ENCODE data around the gene ATP5F1E. TPM values are rescaled to one million over a fixed set of nuclear protein-coding genes. Genes with fewer than 3 reads are reported as not detected.
"Not testable (repeated sequence)": the region's sequence is repeated elsewhere in the genome, so short reads cannot be mapped to it uniquely, and the experiment has no call there.

ATP5F1E gene
- total RNA-seq, 1 experiment from 2014 or later: 181 TPM

- Histone ChIP-seq H3K9me3 (no peaks in the 10 kb centered on the region), H3K4me3 (ENCODE audit: low read depth, low read length) (no peak overlapping the region), H3K27me3 (replicated peaks; ENCODE audit: control insufficient read depth, insufficient read depth, low read length) (no peaks in the 10 kb centered on the region), H3K36me3 (ENCODE audit: control insufficient read depth, insufficient read depth, low read length) (no peaks in the 10 kb centered on the region), H3K4me1 (peaks cover 57% of the 10 kb centered on the region)
- ChIA-PET POLR2A (no interaction called here), CTCF (interaction anchor here (0.9 to 1.1 kb wide), 2 partner anchors 44 to 173 kb away, joined by 3 to 7 read pairs; no protein-coding TSS in a partner anchor)
- H3K27me3 Mint-ChIP-seq (ENCODE audit: insufficient read depth, unreplicated experiment): no peaks in the 10 kb centered on the region
- peak overlapping the region; percentile 70 for H3K4me3 Mint-ChIP-seq (ENCODE audit: unreplicated experiment)
- no peak for TF ChIP-seq CTCF (IDR thresholded peaks at IDR 0.05; ENCODE audit: insufficient read depth in 1 of 2, low read depth in 1 of 2, low read length in 1 of 2, severe bottlenecking in 1 of 2, unreplicated experiment in 1 of 2)
- DNase-seq: no peak
- peaks cover 22% of the 10 kb centered on the region for H3K36me3 Mint-ChIP-seq (ENCODE audit: insufficient read depth, unreplicated experiment)
- TSS peak; percentile 34 for BruUV-seq (replicated peaks)
- no peak overlapping the region for H3K27ac Mint-ChIP-seq (ENCODE audit: unreplicated experiment)
- intact Hi-C loops (cut with micrococcal nuclease; ENCODE audit: unreplicated experiment): loop anchor here (2.0 kb wide), 1 partner anchor 63 kb away; the partner anchor contains the start of gene NELFCD
- H3K9me3 Mint-ChIP-seq (ENCODE audit: unreplicated experiment): no peaks in the 10 kb centered on the region
- H3K4me1 Mint-ChIP-seq (ENCODE audit: low read depth, unreplicated experiment): peaks cover 42% of the 10 kb centered on the region
These were observed 11.6 kb upstream of the ATP5F1E start for GRCh38 chr20:59043698-59044097.

GRCh38 chr20:59042796-59043631 is 10.9 kb upstream of the ATP5F1E start:
- H3K36me3 ChIP-seq (ENCODE audit: control insufficient read depth, insufficient read depth, low read length): peaks cover under 1% of the 10 kb centered on the region; the same call in 1 of the 2 replicates
- H3K4me3 Mint-ChIP-seq (ENCODE audit: unreplicated experiment): peak overlapping the region; percentile 70
- TF ChIP-seq CTCF (IDR thresholded peaks at IDR 0.05; ENCODE audit: insufficient read depth in 1 of 2, low read depth in 1 of 2, low read length in 1 of 2, severe bottlenecking in 1 of 2, unreplicated experiment in 1 of 2): no peak
- peaks cover 36% of the 10 kb centered on the region for H3K4me1 Mint-ChIP-seq (ENCODE audit: low read depth, unreplicated experiment)
- H3K9me3 Mint-ChIP-seq (ENCODE audit: unreplicated experiment): no peaks in the 10 kb centered on the region
- POLR2A ChIA-PET: interaction anchor here (1.0 to 3.2 kb wide), 2 partner anchors 11 to 62 kb away, joined by 3 to 56 read pairs; partner anchors contain the start of genes ATP5F1E and NELFCD
- no peaks in the 10 kb centered on the region for H3K27me3 ChIP-seq (replicated peaks; ENCODE audit: control insufficient read depth, insufficient read depth, low read length)
- intact Hi-C loops (cut with micrococcal nuclease; ENCODE audit: unreplicated experiment): loop anchor here (1.0 to 2.0 kb wide), 3 partner anchors 11 to 62 kb away; partner anchors contain the start of genes ATP5F1E and NELFCD
- H3K36me3 Mint-ChIP-seq (ENCODE audit: insufficient read depth, unreplicated experiment): peaks cover 29% of the 10 kb centered on the region
- peak overlapping the region; percentile 89 for H3K4me3 ChIP-seq (ENCODE audit: low read depth, low read length)
- no peaks in the 10 kb centered on the region for H3K9me3 ChIP-seq
- BruUV-seq (replicated peaks): no TSS peak
- CTCF ChIA-PET: interaction anchor here (0.6 to 1.9 kb wide), 4 partner anchors 11 to 173 kb away, joined by 3 to 7 read pairs (median 6); partner anchors contain the start of gene ATP5F1E
- H3K4me1 ChIP-seq: peaks cover 50% of the 10 kb centered on the region
- no peaks in the 10 kb centered on the region for H3K27me3 Mint-ChIP-seq (ENCODE audit: insufficient read depth, unreplicated experiment)
- DNase-seq: peak; percentile 97 to 100
- H3K27ac Mint-ChIP-seq (ENCODE audit: unreplicated experiment): peak overlapping the region; percentile 80

- Mint-ChIP-seq H3K9me3 (ENCODE audit: unreplicated experiment) (no peaks in the 10 kb centered on the region), H3K27me3 (ENCODE audit: insufficient read depth, unreplicated experiment) (no peaks in the 10 kb centered on the region), H3K4me3 (ENCODE audit: unreplicated experiment) (peak within 1 kb of the TSS; percentile 70), H3K36me3 (ENCODE audit: insufficient read depth, unreplicated experiment) (peaks cover 36% of the 10 kb centered on the region), H3K4me1 (ENCODE audit: low read depth, unreplicated experiment) (peaks cover 30% of the 10 kb centered on the region), H3K27ac (ENCODE audit: unreplicated experiment) (peak within 1 kb of the TSS; percentile 80)
- TF ChIP-seq CTCF (IDR thresholded peaks at IDR 0.05; ENCODE audit: insufficient read depth in 1 of 2, low read depth in 1 of 2, low read length in 1 of 2, severe bottlenecking in 1 of 2, unreplicated experiment in 1 of 2): peak in 1 of 2 experiments; percentile 15
- H3K9me3 ChIP-seq: no peaks in the 10 kb centered on the region
- peak; percentile 81 to 83 for DNase-seq
- ChIA-PET CTCF (interaction anchor here (0.5 to 1.9 kb wide), 3 partner anchors 10 to 484 kb away, joined by 3 to 7 read pairs (median 3); partner anchors contain the start of gene ATP5F1E), POLR2A (interaction anchor here (0.6 to 3.2 kb wide), 3 partner anchors 10 to 470 kb away, joined by 3 to 56 read pairs (median 4); partner anchors contain the start of genes ATP5F1E and NELFCD)
- H3K4me1 ChIP-seq: peaks cover 43% of the 10 kb centered on the region
- BruUV-seq (replicated peaks): no TSS peak
- H3K36me3 ChIP-seq (ENCODE audit: control insufficient read depth, insufficient read depth, low read length): peaks cover 6% of the 10 kb centered on the region
- H3K4me3 ChIP-seq (ENCODE audit: low read depth, low read length): peak within 1 kb of the TSS; percentile 89
- intact Hi-C loops (cut with micrococcal nuclease; ENCODE audit: unreplicated experiment): loop anchor here (1.0 to 2.0 kb wide), 3 partner anchors 10 to 61 kb away; partner anchors contain the start of genes ATP5F1E and NELFCD
- no peaks in the 10 kb centered on the region for H3K27me3 ChIP-seq (replicated peaks; ENCODE audit: control insufficient read depth, insufficient read depth, low read length)
These were observed 10.1 kb upstream of the ATP5F1E start, which contains the start of gene PRELID3B for GRCh38 chr20:59042151-59042795. Gene PRELID3B (minus strand): TSS chr20:59042786. CDS start chr20:59042730, 56 bp downstream.

- H3K9me3 Mint-ChIP-seq (ENCODE audit: unreplicated experiment); H3K9me3 ChIP-seq; intact Hi-C loops (cut with micrococcal nuclease; ENCODE audit: unreplicated experiment); H3K27me3 Mint-ChIP-seq (ENCODE audit: insufficient read depth, unreplicated experiment); H3K27me3 ChIP-seq (replicated peaks; ENCODE audit: control insufficient read depth, insufficient read depth, low read length); H3K36me3 ChIP-seq (ENCODE audit: control insufficient read depth, insufficient read depth, low read length); DNase-seq: not testable (repeated sequence)
- POLR2A ChIA-PET: interaction anchor here (3.2 kb wide), 1 partner anchor 10 kb away, joined by 56 read pairs; the partner anchor contains the start of gene ATP5F1E
- peaks cover 44% of the 10 kb centered on the region for H3K36me3 Mint-ChIP-seq (ENCODE audit: insufficient read depth, unreplicated experiment)
- H3K4me1 ChIP-seq: peaks cover 35% of the 10 kb centered on the region
- peaks cover 22% of the 10 kb centered on the region for H3K4me1 Mint-ChIP-seq (ENCODE audit: low read depth, unreplicated experiment)
- BruUV-seq (replicated peaks): TSS peak; percentile 24
- H3K4me3 Mint-ChIP-seq (ENCODE audit: unreplicated experiment): peak overlapping the region; percentile 70
- CTCF ChIA-PET: interaction anchor here (0.5 to 1.9 kb wide), 3 partner anchors 9 to 485 kb away, joined by 3 to 7 read pairs (median 3); partner anchors contain the start of gene ATP5F1E
- peak overlapping the region; percentile 20 for H3K27ac Mint-ChIP-seq (ENCODE audit: unreplicated experiment)
- H3K4me3 ChIP-seq (ENCODE audit: low read depth, low read length): peak overlapping the region; percentile 89
These were observed 9.4 kb upstream of the ATP5F1E start for GRCh38 chr20:59041487-59041886.

Measured in Caco-2 (cell line).